ENCODE data around the gene IMMP2L. TPM values are rescaled to one million over a fixed set of nuclear protein-coding genes. Genes with fewer than 3 reads are reported as not detected.

The IMMP2L gene
- total RNA-seq, 1 donor from 2014 or later, result 35.5 TPM

GRCh38 chr7:111401516-111401915 is 160.8 kb downstream of the IMMP2L start:
- no peak for DNase-seq (ENCODE audit: low spot score)

GRCh38 chr7:111400088-111400487 is 162.2 kb downstream of the IMMP2L start:
- no peak for DNase-seq (ENCODE audit: low spot score)

GRCh38 chr7:111394891-111395290 is 167.4 kb downstream of the IMMP2L start:
- no peak for DNase-seq (ENCODE audit: low spot score)

- no peak for DNase-seq (ENCODE audit: low spot score)
Measured at GRCh38 chr7:111393011-111393754, 169.1 kb downstream of the IMMP2L start.

GRCh38 chr7:111392294-111392693 is 170.0 kb downstream of the IMMP2L start:
- no peak for DNase-seq (ENCODE audit: low spot score)

GRCh38 chr7:111390000-111390399 is 172.3 kb downstream of the IMMP2L start:
- DNase-seq (ENCODE audit: low spot score), result no peak

- DNase-seq (ENCODE audit: low spot score), result no peak
Measured at GRCh38 chr7:111388912-111389311, 173.4 kb downstream of the IMMP2L start.

- no peak for DNase-seq (ENCODE audit: low spot score)
Measured at GRCh38 chr7:111388016-111388415, 174.3 kb downstream of the IMMP2L start.

GRCh38 chr7:111384065-111384891 is 178.0 kb downstream of the IMMP2L start:
- DNase-seq (ENCODE audit: low spot score), result no peak

- no peak for DNase-seq (ENCODE audit: low spot score)
Measured at GRCh38 chr7:111383133-111383532, 179.2 kb downstream of the IMMP2L start.

- DNase-seq (ENCODE audit: low spot score), result no peak
Measured at GRCh38 chr7:111381590-111381989, 180.7 kb downstream of the IMMP2L start.

- DNase-seq (ENCODE audit: low spot score), result no peak
Measured at GRCh38 chr7:111380945-111381344, 181.3 kb downstream of the IMMP2L start.

GRCh38 chr7:111374027-111374426 is 188.3 kb downstream of the IMMP2L start:
- no peak for DNase-seq (ENCODE audit: low spot score)

GRCh38 chr7:111371437-111371836 is 190.9 kb downstream of the IMMP2L start:
- DNase-seq (ENCODE audit: low spot score), result no peak

GRCh38 chr7:111370002-111370401 is 192.3 kb downstream of the IMMP2L start:
- DNase-seq (ENCODE audit: low spot score), result no peak

GRCh38 chr7:111368381-111369065 is 193.8 kb downstream of the IMMP2L start:
- no peak for DNase-seq (ENCODE audit: low spot score)

GRCh38 chr7:111364413-111364812 is 197.9 kb downstream of the IMMP2L start:
- no peak for DNase-seq (ENCODE audit: low spot score)

GRCh38 chr7:111363099-111363498 is 199.2 kb downstream of the IMMP2L start:
- DNase-seq (ENCODE audit: low spot score), result no peak

GRCh38 chr7:111362506-111363054 is 199.7 kb downstream of the IMMP2L start:
- DNase-seq (ENCODE audit: low spot score), result no peak

- DNase-seq (ENCODE audit: low spot score), result no peak
Measured at GRCh38 chr7:111358915-111359314, 203.4 kb downstream of the IMMP2L start.

GRCh38 chr7:111357691-111358090 is 204.6 kb downstream of the IMMP2L start:
- DNase-seq (ENCODE audit: low spot score), result no peak

- no peak for DNase-seq (ENCODE audit: low spot score)
Measured at GRCh38 chr7:111356941-111357340, 205.4 kb downstream of the IMMP2L start.

Data from mesenteric fat pad (tissue), 1 donor.